ENCODE measurements around the gene CCDC107.
A peak's percentile ranks its signal among the peaks of the same experiment; 100 is the strongest.

CCDC107 gene

GRCh38 chr9:35700942-35701341 lies 42.9 kb downstream of the CCDC107 start:
- no peak for DNase-seq (ENCODE audit: low spot score)

GRCh38 chr9:35702696-35703095 lies 44.6 kb downstream of the CCDC107 start:
- DNase-seq (ENCODE audit: low spot score): no peak
- Histone ChIP-seq H3K27ac (peak overlapping the region; percentile 3), H3K4me3 (no peak overlapping the region)
- no peak for TF ChIP-seq CTCF (IDR thresholded peaks at IDR 0.05)

More at GRCh38 chr9:35700942-35701341, 42.9 kb downstream of the CCDC107 start:
- TF ChIP-seq CTCF (IDR thresholded peaks at IDR 0.05): no peak
- Histone ChIP-seq H3K27ac (peak overlapping the region; percentile 3 to 96), H3K4me3 (no peak overlapping the region)

GRCh38 chr9:35703906-35704672 lies 46.0 kb downstream of the CCDC107 start:
- DNase-seq (ENCODE audit: low spot score): no peak
- no peak for TF ChIP-seq CTCF (IDR thresholded peaks at IDR 0.05)
- peak overlapping the region in 1 of 2 donors; percentile 46 for H3K27ac ChIP-seq

GRCh38 chr9:35705372-35705771 lies 47.3 kb downstream of the CCDC107 start:
- no peak for DNase-seq (ENCODE audit: low spot score)
- no peak overlapping the region for H3K4me3 ChIP-seq
- peak overlapping the region in 1 of 2 donors; percentile 46 for H3K27ac ChIP-seq
- TF ChIP-seq CTCF (IDR thresholded peaks at IDR 0.05): no peak

More at GRCh38 chr9:35703906-35704672, 46.0 kb downstream of the CCDC107 start:
- H3K4me3 ChIP-seq: no peak overlapping the region

- peak overlapping the region in 1 of 2 donors; percentile 46 for H3K27ac ChIP-seq
- H3K4me3 ChIP-seq: no peak overlapping the region
- no peak for TF ChIP-seq CTCF (IDR thresholded peaks at IDR 0.05)
- DNase-seq (ENCODE audit: low spot score): no peak
Observed at GRCh38 chr9:35705836-35706430, 47.8 kb downstream of the CCDC107 start.

GRCh38 chr9:35706951-35707350 lies 48.9 kb downstream of the CCDC107 start:
- peak overlapping the region; percentile 39 to 46 for H3K27ac ChIP-seq
- no peak for TF ChIP-seq CTCF (IDR thresholded peaks at IDR 0.05)
- H3K4me3 ChIP-seq: no peak overlapping the region
- DNase-seq (ENCODE audit: low spot score): no peak

GRCh38 chr9:35708146-35708545 lies 50.1 kb downstream of the CCDC107 start:
- peak overlapping the region in 1 of 2 donors; percentile 46 for H3K27ac ChIP-seq
- no peak for DNase-seq (ENCODE audit: low spot score)
- H3K4me3 ChIP-seq: no peak overlapping the region
- TF ChIP-seq CTCF (IDR thresholded peaks at IDR 0.05): no peak

Measured in coronary artery (tissue), 2 donors.